ACHN (cell line): ENCODE measurements around the gene PRSS33.

Experiments
- DNase-seq: peaks from one replicate; pipeline ENCODE4 v3.0.0-alpha.2; 2015
- in situ Hi-C: cut with HindIII; loops from 2 replicates; pipeline ENCODE4 v1.10.0; 2017; ENCODE audit warnings: low sequenced_read_pairs, low pct_ligation_motif_present, low pct_unique_long_range_greater_than_20kb

The PRSS33 gene

GRCh38 chr16:2736476-2737237 is 50.7 kb downstream of the PRSS33 start:
- no peak for DNase-seq
- in situ Hi-C loops, result no loop called here

GRCh38 chr16:2734844-2735515 is 52.4 kb downstream of the PRSS33 start:
- in situ Hi-C loops, result no loop called here
- DNase-seq, result no peak
